IPS-18a (cell line): Measurements from ENCODE around the gene MEAF6.
"Not testable (repeated sequence)": the region's sequence is repeated elsewhere in the genome, so short reads cannot be mapped to it uniquely, and the experiment has no call there.

Experiments
- H3K27ac ChIP-seq: one replicate; pipeline ENCODE4 v1.5.1; 2013; ENCODE audit warnings: low read length
- H3K27me3 ChIP-seq: one replicate; pipeline ENCODE4 v1.6.1; 2013; ENCODE audit warnings: mild to moderate bottlenecking, low read length; ENCODE audit not compliant: control insufficient read depth, insufficient read depth
- H3K36me3 ChIP-seq: one replicate; pipeline ENCODE4 v1.6.1; 2013; ENCODE audit warnings: low read depth, low read length; ENCODE audit not compliant: control insufficient read depth
- H3K4me1 ChIP-seq: one replicate; pipeline ENCODE4 v1.6.1; 2013; ENCODE audit warnings: low read depth, low read length; ENCODE audit not compliant: control insufficient read depth
- H3K4me3 ChIP-seq: one replicate; pipeline ENCODE4 v1.5.1; 2013; ENCODE audit warnings: low read length
- H3K9ac ChIP-seq: one replicate; pipeline ENCODE4 v1.6.1; 2013; ENCODE audit warnings: mild to moderate bottlenecking, low read length, moderate library complexity
- H3K9me3 ChIP-seq: one replicate; pipeline ENCODE4 v1.6.1; 2013; ENCODE audit warnings: low read depth, low read length; ENCODE audit not compliant: control insufficient read depth

MEAF6 gene

DNA sequence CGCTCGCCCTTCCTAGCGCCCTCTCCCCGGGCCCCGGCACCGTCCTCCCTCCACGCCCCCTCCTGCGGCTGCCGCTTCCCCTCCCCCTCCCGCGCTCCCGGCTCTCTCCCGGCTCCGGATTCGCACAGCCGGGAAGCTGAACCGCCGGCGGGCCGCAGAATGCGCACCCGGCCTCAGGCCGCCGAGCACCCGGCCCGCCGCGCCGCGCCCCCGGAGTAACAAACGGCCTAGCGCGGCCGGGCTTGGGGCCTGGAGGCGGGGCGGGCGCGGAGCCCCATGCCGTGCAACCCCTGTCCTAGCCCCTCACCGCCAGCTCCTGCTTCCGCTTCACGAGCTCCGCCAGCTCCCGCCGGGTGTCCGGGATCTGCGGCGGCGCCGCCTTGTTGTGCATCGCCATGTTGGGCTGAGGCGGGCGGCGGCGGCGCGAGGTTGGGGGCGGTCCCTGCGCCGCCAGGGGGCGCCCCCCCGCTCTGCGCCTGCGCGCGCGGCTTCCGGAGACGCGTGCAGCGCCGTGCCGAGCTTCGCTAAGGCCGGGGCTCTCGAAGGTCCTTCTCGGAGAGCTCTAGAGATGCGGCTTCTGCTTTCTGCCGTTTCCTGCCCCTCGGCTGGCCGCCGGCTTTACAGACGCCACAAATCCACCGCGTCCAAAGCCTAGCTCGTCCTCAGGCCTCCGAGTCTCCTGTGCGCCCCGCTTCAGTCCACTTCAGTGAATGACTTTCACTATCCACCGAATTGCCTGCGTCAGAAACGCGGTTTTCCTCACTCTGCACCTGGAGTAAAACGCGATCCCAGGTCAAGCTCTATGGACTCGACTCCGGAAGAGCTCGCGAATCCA, at the start of gene MEAF6:
Gene MEAF6, minus strand, starts transcription at position 417 of the 835 bp plus-strand sequence. Its CDS starts 20 bp downstream, at position 397.
- H3K4me3 ChIP-seq = peak within 1 kb of the TSS; percentile 79
- H3K9ac ChIP-seq = peak within 1 kb of the TSS; percentile 54
- H3K27ac ChIP-seq = peak within 1 kb of the TSS; percentile 4
- H3K4me1 ChIP-seq = peaks cover 6% of the 10 kb centered on the region
- H3K9me3 ChIP-seq = no peaks in the 10 kb centered on the region
- H3K36me3 ChIP-seq = peaks cover 7% of the 10 kb centered on the region
- peaks cover 10% of the 10 kb centered on the region for H3K27me3 ChIP-seq

DNA sequence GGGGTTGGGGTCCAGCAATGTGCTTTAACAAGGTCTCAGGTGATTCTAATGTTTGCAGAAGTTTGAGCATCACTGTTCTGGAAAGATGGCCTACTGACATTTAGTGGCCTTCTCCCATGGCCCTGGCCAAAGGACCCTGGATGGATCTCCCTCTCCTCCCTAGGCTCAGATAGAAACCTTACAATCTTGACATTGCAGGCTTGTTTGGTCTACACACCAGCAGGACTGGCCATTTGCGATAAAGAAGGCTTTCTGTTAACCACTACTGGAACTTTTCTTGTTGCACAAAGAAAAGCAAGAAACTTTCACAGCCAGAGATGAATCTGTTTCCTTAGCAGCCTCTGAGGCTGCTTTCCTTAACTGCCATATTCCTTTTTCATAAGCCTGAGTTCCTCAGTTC, 48.4 kb upstream of the MEAF6 start:
- Histone ChIP-seq H3K9ac (no peak overlapping the region), H3K9me3 (no peaks in the 10 kb centered on the region), H3K27ac (no peak overlapping the region), H3K36me3 (peaks cover 36% of the 10 kb centered on the region), H3K27me3 (no peaks in the 10 kb centered on the region), H3K4me3 (no peak overlapping the region), H3K4me1 (no peaks in the 10 kb centered on the region)

DNA sequence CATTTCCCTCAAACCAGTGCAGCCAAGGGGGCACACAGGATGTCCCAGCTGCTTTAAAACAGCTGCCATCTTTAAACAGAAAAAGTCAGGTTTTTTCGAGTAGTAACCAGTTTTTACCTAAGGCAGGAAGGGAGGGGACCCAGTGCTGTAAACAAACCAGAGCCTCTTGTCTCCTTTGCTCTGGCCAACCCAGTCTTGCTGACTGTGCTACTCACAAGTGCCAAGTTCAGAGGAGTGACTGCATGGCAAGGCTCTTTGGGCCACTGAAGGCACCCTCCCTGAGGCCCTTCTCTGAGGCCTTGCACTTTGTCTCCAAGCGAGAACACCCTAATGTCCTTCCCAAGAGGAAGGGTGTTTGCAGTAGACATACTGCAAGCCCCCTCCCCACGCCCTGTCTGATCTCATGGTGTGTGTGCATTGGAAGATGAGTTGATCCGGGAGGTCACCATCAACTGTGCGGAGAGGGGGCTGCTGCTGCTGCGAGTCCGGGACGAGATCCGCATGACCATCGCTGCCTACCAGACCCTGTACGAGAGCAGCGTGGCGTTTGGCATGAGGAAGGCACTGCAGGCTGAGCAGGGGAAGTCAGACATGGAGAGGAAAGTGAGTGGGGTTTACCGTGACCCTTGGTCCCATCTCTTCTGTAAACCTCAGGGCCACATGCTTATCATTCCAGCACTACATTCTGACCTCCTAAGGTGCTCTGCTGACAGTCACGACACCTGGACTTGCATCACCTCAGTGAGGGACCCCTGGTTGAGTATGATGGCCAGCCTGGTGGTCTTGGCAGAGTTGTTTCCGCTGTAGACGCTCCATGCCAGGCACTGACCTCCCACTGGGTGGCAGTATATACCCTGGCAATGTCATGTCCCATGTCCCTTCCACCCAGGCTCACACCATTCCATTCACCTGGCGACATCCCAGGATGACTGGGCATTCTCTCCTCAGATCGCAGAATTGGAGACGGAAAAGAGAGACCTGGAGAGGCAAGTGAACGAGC, 46.9 kb upstream of the MEAF6 start:
- Histone ChIP-seq H3K27ac (no peak overlapping the region), H3K4me1 (peaks cover 5% of the 10 kb centered on the region), H3K4me3 (no peak overlapping the region), H3K27me3 (no peaks in the 10 kb centered on the region), H3K9ac (no peak overlapping the region), H3K36me3 (peaks cover 20% of the 10 kb centered on the region), H3K9me3 (no peaks in the 10 kb centered on the region)

DNA sequence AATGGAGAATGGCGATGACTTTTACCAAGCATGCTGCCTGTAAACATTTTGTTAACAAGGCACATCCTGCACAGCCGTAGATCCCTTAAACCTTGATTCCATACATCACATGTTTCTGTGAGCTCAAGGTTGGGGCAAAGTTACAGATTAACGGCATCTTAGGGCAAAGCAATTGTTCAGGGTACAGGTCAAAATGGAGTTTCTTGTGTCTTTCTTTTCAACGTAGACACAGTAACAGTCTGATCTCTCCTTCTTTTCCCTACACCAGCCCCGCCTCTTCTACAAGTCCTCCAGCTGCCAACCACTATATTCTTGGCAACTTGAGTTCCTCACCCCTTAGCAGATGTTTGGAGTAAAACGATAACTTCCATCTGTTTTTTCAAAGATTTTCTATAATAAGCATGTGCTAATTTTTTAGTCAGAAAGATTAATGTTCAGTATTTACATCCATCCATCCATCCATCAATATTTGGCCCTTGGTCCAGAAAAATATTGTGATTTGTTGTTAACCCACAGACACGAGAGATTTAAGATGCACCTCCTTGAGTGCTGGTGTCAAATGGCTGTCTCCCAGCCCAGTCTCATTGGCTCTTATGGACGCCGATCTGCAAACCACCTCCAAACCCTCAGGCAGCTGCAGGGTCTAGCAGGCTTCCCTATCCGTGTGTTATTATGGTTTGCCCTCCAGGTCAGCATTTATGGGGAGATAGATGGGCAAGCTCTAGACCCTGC, 46.0 kb upstream of the MEAF6 start:
- H3K9ac ChIP-seq = no peak overlapping the region
- no peak overlapping the region for H3K4me3 ChIP-seq

DNA sequence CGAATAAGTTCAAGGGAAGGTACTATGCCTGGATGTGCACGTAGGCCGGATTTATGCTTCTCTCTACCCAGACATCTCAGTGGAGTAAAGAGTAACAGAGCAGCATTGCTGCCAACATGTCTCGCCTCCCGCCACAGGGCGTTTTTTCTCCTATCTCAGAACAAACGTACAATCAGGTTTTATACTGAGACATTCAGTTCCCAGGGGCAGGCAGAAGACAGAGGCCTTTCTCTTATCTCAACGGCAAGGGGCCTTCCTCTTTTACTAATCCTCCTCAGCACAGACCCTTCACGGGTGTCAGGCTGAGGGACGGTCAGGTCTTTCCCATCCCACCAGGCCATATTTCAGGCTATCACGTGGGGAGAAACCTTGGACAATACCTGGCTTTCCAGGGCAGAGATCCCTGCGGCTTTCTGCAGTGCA, 45.4 kb upstream of the MEAF6 start:
- not testable (repeated sequence) for H3K36me3 ChIP-seq, H3K4me1 ChIP-seq, H3K27me3 ChIP-seq, H3K27ac ChIP-seq, H3K9ac ChIP-seq, H3K9me3 ChIP-seq, H3K4me3 ChIP-seq

More for the DNA sequence above, 46.0 kb upstream of the MEAF6 start:
- Histone ChIP-seq H3K27me3 (no peaks in the 10 kb centered on the region), H3K36me3 (peaks cover 11% of the 10 kb centered on the region), H3K4me1 (peaks cover 6% of the 10 kb centered on the region), H3K27ac (no peak overlapping the region), H3K9me3 (no peaks in the 10 kb centered on the region)

DNA sequence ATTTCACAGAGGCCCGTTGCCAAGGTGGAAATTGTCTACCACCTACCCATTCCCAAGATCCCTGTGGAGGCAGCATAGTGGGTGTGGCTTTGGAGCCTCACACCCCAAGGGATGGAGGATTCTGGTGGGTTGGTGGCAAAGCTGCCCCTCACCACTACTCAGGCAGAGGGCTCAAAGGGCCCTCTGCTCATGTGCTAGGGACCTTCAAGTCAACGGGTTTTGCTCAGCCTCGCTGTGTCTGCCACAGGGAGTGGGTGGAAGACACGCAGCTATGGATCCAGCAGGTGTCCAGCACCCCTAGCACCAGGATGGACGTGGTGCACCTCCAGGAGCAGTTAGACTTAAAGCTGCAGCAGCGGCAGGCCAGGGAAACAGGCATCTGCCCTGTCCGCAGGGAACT, 44.5 kb upstream of the MEAF6 start:
- no peak overlapping the region for H3K27ac ChIP-seq
- H3K4me3 ChIP-seq = no peak overlapping the region
- no peaks in the 10 kb centered on the region for H3K9me3 ChIP-seq
- peaks cover 6% of the 10 kb centered on the region for H3K4me1 ChIP-seq
- H3K9ac ChIP-seq = no peak overlapping the region
- no peaks in the 10 kb centered on the region for H3K27me3 ChIP-seq
- H3K36me3 ChIP-seq = peaks cover 2% of the 10 kb centered on the region

DNA sequence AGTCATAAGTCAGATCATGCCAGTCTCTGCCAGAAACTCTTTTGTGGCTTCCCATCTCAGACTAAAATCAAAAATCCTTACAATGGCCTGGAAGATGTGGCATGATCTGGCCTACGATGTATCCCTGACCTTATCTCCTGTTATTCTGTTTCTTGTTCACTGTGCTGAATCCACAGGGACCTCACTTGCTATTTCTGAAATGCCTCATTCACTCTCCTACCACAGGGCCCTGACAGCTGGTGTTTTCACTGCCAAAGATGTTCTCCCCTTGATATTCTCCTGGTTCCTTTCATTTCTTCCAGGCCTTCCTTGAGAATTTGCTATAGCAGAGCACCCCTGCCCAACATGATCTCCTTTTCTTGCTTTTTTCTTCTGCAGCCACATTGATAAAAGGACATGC, 43.8 kb upstream of the MEAF6 start:
- Histone ChIP-seq H3K36me3 (peaks cover 2% of the 10 kb centered on the region), H3K4me3 (no peak overlapping the region), H3K27me3 (no peaks in the 10 kb centered on the region), H3K9me3 (no peaks in the 10 kb centered on the region), H3K4me1 (peaks cover 6% of the 10 kb centered on the region), H3K9ac (no peak overlapping the region), H3K27ac (no peak overlapping the region)

DNA sequence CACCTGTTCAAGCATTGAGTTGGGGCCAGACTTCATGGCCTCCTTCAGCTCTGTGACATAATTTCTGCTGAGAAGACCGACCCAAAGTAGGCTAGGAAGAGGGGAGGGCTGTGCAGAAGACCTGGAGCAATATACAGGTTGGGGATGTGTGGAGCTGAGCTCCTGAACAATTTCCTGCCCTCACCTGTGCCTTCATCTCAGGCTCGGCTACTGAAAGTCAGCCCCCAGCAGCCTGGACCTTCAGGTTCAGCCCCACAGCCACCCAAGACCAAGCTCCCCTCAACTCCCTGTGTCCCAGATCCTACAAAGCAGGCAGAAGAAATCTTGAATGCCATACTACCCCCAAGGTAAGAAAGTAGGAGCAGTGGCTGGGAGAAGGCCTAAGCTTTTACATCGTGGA, 42.8 kb upstream of the MEAF6 start:
- peak overlapping the region; percentile 55 for H3K27ac ChIP-seq
- peak overlapping the region; percentile 72 for H3K4me3 ChIP-seq
- H3K9ac ChIP-seq = peak overlapping the region; percentile 77
- peaks cover under 1% of the 10 kb centered on the region for H3K36me3 ChIP-seq
- peaks cover 9% of the 10 kb centered on the region for H3K4me1 ChIP-seq
- no peaks in the 10 kb centered on the region for H3K27me3 ChIP-seq
- no peaks in the 10 kb centered on the region for H3K9me3 ChIP-seq

DNA sequence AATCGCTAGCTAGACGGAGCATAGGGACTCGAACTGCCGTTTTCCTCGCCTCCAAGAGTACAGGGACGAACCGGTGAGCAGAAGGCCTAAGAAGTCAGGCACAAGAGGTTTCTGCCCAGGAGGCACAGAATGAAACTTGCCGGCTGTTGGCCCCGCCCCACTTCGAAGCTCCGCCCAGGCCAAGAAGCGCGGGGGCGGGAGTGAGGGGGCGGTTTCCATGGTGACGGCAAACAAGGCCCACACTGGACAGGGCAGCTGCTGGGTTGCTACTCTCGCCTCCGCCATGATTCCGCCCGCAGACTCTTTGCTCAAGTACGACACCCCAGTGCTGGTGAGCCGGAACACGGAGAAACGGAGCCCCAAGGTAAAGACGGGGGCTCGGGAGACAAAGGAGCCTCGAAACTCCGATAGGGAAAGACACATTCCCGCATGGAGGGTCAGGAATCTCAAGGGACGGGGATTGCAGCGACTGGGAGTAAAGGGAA, 42.2 kb upstream of the MEAF6 start, which contains the start of gene DNALI1:
Gene DNALI1, plus strand, starts transcription at position 229 of the 485 bp plus-strand sequence. Its CDS starts 55 bp downstream, at position 284.
- H3K27ac ChIP-seq = peak within 1 kb of the TSS; percentile 55
- peak within 1 kb of the TSS; percentile 77 for H3K9ac ChIP-seq
- no peaks in the 10 kb centered on the region for H3K9me3 ChIP-seq
- peak within 1 kb of the TSS; percentile 72 for H3K4me3 ChIP-seq
- peaks cover 5% of the 10 kb centered on the region for H3K36me3 ChIP-seq
- H3K27me3 ChIP-seq = no peaks in the 10 kb centered on the region
- H3K4me1 ChIP-seq = peaks cover 9% of the 10 kb centered on the region

DNA sequence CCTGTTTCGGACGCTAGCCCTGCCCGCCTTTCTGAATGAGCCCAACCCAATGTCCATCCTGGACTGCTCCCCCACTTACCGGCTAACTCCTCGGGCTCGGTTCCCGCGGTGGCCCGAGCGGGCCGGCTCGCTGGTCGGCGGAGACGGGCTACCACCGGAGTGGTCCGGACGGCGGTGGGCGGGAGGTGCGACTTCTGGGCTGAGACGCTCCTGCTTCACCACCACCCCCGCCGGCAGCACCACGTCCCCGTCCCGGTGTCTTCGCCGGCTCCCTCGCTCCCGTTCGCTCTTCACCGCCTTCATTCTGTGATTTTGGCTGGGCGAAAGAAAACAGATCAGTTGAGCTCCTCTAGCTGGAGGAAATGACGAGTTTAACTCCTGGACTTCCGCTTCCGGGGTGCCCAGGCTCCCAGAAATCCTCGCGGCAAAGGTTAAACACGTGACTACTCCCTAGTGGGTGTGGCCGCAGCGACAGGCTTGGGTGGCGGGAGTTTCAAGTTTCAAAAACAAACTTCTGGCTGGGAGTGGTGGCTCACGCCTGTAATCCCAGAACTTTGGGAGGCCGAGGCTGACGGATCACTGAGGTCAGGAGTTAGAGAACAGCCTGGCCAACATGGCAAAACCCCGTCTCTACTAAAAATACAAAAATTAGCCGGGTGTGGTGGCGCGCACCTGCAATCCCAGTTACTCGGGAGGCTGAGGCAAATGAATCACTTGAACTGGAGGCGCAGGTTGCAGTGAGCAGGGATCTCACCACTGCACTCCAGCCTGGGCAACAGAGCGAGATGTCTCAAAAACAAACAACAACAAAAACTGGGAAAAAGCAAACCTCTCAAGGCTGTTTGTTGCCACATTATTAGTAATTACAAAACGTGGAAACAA, 39.6 kb upstream of the MEAF6 start, which contains the start of gene SNIP1:
Gene SNIP1, minus strand, starts transcription at position 367 of the 882 bp plus-strand sequence. Its CDS starts 64 bp downstream, at position 303.
- H3K27me3 ChIP-seq = no peaks in the 10 kb centered on the region
- peak within 1 kb of the TSS; percentile 81 for H3K4me3 ChIP-seq
- no peaks in the 10 kb centered on the region for H3K9me3 ChIP-seq
- H3K27ac ChIP-seq = no peak within 1 kb of the TSS
- H3K9ac ChIP-seq = peak within 1 kb of the TSS; percentile 73
- peaks cover 9% of the 10 kb centered on the region for H3K4me1 ChIP-seq
- peaks cover 17% of the 10 kb centered on the region for H3K36me3 ChIP-seq
